ENCODE measurements around the gene WWOX.

WWOX gene

GRCh38 chr16:78385086-78385805 is 285.8 kb downstream of the WWOX start:
- H3K27ac ChIP-seq: no peak overlapping the region
- H3K27me3 ChIP-seq: no peaks in the 10 kb centered on the region
- no peaks in the 10 kb centered on the region for H3K36me3 ChIP-seq
- H3K9me3 ChIP-seq: no peaks in the 10 kb centered on the region
- H3K4me1 ChIP-seq (ENCODE audit: control insufficient read depth in 1 of 2, insufficient read depth in 1 of 2, low read depth in 1 of 2, low read length in 1 of 2): peaks cover 0 to 4% of the 10 kb centered on the region in 2 experiments
- no peak for TF ChIP-seq CTCF (IDR thresholded peaks at IDR 0.05)
- H3K4me3 ChIP-seq (ENCODE audit: low read depth in 1 of 2, low read length in 1 of 2): no peak overlapping the region

GRCh38 chr16:78386557-78387324 is 287.3 kb downstream of the WWOX start:
- Histone ChIP-seq H3K4me1 (ENCODE audit: control insufficient read depth in 1 of 2, insufficient read depth in 1 of 2, low read depth in 1 of 2, low read length in 1 of 2) (peaks cover 0 to 5% of the 10 kb centered on the region in 2 experiments), H3K36me3 (no peaks in the 10 kb centered on the region), H3K27ac (no peak overlapping the region), H3K27me3 (no peaks in the 10 kb centered on the region), H3K9me3 (no peaks in the 10 kb centered on the region), H3K4me3 (ENCODE audit: low read depth in 1 of 2, low read length in 1 of 2) (no peak overlapping the region)
- no peak for TF ChIP-seq CTCF (IDR thresholded peaks at IDR 0.05)

GRCh38 chr16:78389009-78389498 is 289.6 kb downstream of the WWOX start:
- Histone ChIP-seq H3K4me1 (ENCODE audit: control insufficient read depth in 1 of 2, insufficient read depth in 1 of 2, low read depth in 1 of 2, low read length in 1 of 2) (peaks cover 0 to 5% of the 10 kb centered on the region in 2 experiments), H3K27ac (no peak overlapping the region), H3K4me3 (ENCODE audit: low read depth in 1 of 2, low read length in 1 of 2) (no peak overlapping the region), H3K36me3 (no peaks in the 10 kb centered on the region), H3K27me3 (no peaks in the 10 kb centered on the region), H3K9me3 (no peaks in the 10 kb centered on the region)
- TF ChIP-seq CTCF (IDR thresholded peaks at IDR 0.05): no peak

GRCh38 chr16:78390092-78390491 is 290.6 kb downstream of the WWOX start:
- no peaks in the 10 kb centered on the region for H3K9me3 ChIP-seq
- H3K36me3 ChIP-seq: no peaks in the 10 kb centered on the region
- no peaks in the 10 kb centered on the region for H3K27me3 ChIP-seq
- H3K4me1 ChIP-seq (ENCODE audit: control insufficient read depth in 1 of 2, insufficient read depth in 1 of 2, low read depth in 1 of 2, low read length in 1 of 2): peaks cover 0 to 6% of the 10 kb centered on the region in 2 experiments
- no peak overlapping the region for H3K27ac ChIP-seq
- no peak for TF ChIP-seq CTCF (IDR thresholded peaks at IDR 0.05)
- H3K4me3 ChIP-seq (ENCODE audit: low read depth in 1 of 2, low read length in 1 of 2): no peak overlapping the region

- no peaks in the 10 kb centered on the region for H3K9me3 ChIP-seq
- TF ChIP-seq CTCF (IDR thresholded peaks at IDR 0.05): no peak
- no peaks in the 10 kb centered on the region for H3K36me3 ChIP-seq
- peaks cover 0 to 11% of the 10 kb centered on the region in 2 experiments for H3K4me1 ChIP-seq (ENCODE audit: control insufficient read depth in 1 of 2, insufficient read depth in 1 of 2, low read depth in 1 of 2, low read length in 1 of 2)
- H3K27ac ChIP-seq: no peak overlapping the region
- no peaks in the 10 kb centered on the region for H3K27me3 ChIP-seq
- H3K4me3 ChIP-seq (ENCODE audit: low read depth in 1 of 2, low read length in 1 of 2): no peak overlapping the region
Observed at GRCh38 chr16:78390508-78391324, 291.3 kb downstream of the WWOX start.
